ENCODE results near the gene PRSS58.

GRCh38 chr7:142279601-142280000 is 21.7 kb upstream of the PRSS58 start:
- no peak for TF ChIP-seq CTCF (IDR thresholded peaks at IDR 0.05; ENCODE audit: insufficient read depth, low read depth, low read length)
- no peak for TF ChIP-seq EZH2 (IDR thresholded peaks at IDR 0.05; ENCODE audit: insufficient read depth, low read length)

Measured in astrocyte (in vitro differentiated cells and primary cell).